Mesothelial cell of epicardium (in vitro differentiated cells): ENCODE measurements around the gene STK39. TPM values are rescaled to one million over a fixed set of nuclear protein-coding genes. Genes with fewer than 3 reads are reported as not detected.
A peak's percentile ranks its signal among the peaks of the same experiment; 100 is the strongest.

Experiments used
- DNase-seq, 2 experiments: peaks; one replicate each; pipeline ENCODE4 v3.0.0; 2021; ENCODE audit warnings: low spot score in 2 of 2; ENCODE audit not compliant: unreplicated experiment in 2 of 2
- H3K27ac Mint-ChIP-seq: 2 replicates; pipeline ENCODE4 v1.8.0; 2021; ENCODE audit warnings: mixed read lengths
- H3K27me3 Mint-ChIP-seq: 2 replicates; pipeline ENCODE4 v1.8.0; 2021; ENCODE audit warnings: low read depth, mixed read lengths
- H3K36me3 Mint-ChIP-seq: 2 replicates; pipeline ENCODE4 v1.8.0; 2021; ENCODE audit warnings: mixed read lengths
- H3K4me1 Mint-ChIP-seq: 2 replicates; pipeline ENCODE4 v1.8.0; 2021; ENCODE audit warnings: mixed read lengths
- H3K4me3 Mint-ChIP-seq: 2 replicates; pipeline ENCODE4 v1.8.0; 2021; ENCODE audit warnings: mild to moderate bottlenecking, moderate library complexity, mixed read lengths
- H3K9me3 Mint-ChIP-seq: 2 replicates; pipeline ENCODE4 v1.8.0; 2021; ENCODE audit warnings: mixed read lengths
- CTCF ChIP-seq: fragments of 200-600 bp; sonication (generic); IDR thresholded peaks from one replicate; pipeline ENCODE4 v1.5.0; 2021; ENCODE audit warnings: antibody characterized with exemption; ENCODE audit not compliant: unreplicated experiment
- total RNA-seq: library from RNA; stranded (reverse); gene quantifications from 3 replicates; pipeline ENCODE4 v1.2.1, GENCODE V29; 2021

The STK39 gene
- total RNA-seq, 1 donor from 2014 or later, result 18.7 TPM

GRCh38 chr2:167972020-167972419, 275.4 kb downstream of the STK39 start:
- Mint-ChIP-seq H3K27ac (no peak overlapping the region), H3K36me3 (peaks cover 67% of the 10 kb centered on the region), H3K9me3 (peaks cover 60% of the 10 kb centered on the region)

GRCh38 chr2:167966937-167967913, 280.2 kb downstream of the STK39 start:
- Mint-ChIP-seq H3K4me1 (peaks cover 31% of the 10 kb centered on the region), H3K27me3 (no peaks in the 10 kb centered on the region), H3K27ac (no peak overlapping the region), H3K4me3 (no peak overlapping the region), H3K36me3 (peaks cover 35% of the 10 kb centered on the region), H3K9me3 (peaks cover 38% of the 10 kb centered on the region)
- no peak for DNase-seq
- TF ChIP-seq CTCF, result no peak

More at GRCh38 chr2:167972020-167972419, 275.4 kb downstream of the STK39 start:
- DNase-seq, result no peak
- TF ChIP-seq CTCF, result no peak
- Mint-ChIP-seq H3K4me3 (no peak overlapping the region), H3K27me3 (no peaks in the 10 kb centered on the region), H3K4me1 (peaks cover 4% of the 10 kb centered on the region)

GRCh38 chr2:167965907-167966761, 281.3 kb downstream of the STK39 start:
- Mint-ChIP-seq H3K36me3 (peaks cover 25% of the 10 kb centered on the region), H3K9me3 (peaks cover 27% of the 10 kb centered on the region), H3K4me3 (no peak overlapping the region), H3K27me3 (no peaks in the 10 kb centered on the region), H3K4me1 (peaks cover 42% of the 10 kb centered on the region), H3K27ac (peak overlapping the region; percentile 28)
- DNase-seq, result no peak
- no peak for TF ChIP-seq CTCF

GRCh38 chr2:167964650-167965413, 282.6 kb downstream of the STK39 start:
- no peak for TF ChIP-seq CTCF
- Mint-ChIP-seq H3K9me3 (peaks cover 14% of the 10 kb centered on the region), H3K27ac (no peak overlapping the region), H3K4me3 (no peak overlapping the region), H3K27me3 (no peaks in the 10 kb centered on the region), H3K36me3 (peaks cover 14% of the 10 kb centered on the region), H3K4me1 (peaks cover 54% of the 10 kb centered on the region)
- no peak for DNase-seq
